GM18502 (cell line): ENCODE data around the gene NCAPH2.

Source experiments
- ATAC-seq: cut with Tn5 transposase; IDR thresholded peaks from one replicate; pipeline ENCODE4 v1.9.1; 2021; ENCODE audit warnings: mild to moderate bottlenecking; ENCODE audit not compliant: unreplicated experiment, poor library complexity

The NCAPH2 gene

DNA sequence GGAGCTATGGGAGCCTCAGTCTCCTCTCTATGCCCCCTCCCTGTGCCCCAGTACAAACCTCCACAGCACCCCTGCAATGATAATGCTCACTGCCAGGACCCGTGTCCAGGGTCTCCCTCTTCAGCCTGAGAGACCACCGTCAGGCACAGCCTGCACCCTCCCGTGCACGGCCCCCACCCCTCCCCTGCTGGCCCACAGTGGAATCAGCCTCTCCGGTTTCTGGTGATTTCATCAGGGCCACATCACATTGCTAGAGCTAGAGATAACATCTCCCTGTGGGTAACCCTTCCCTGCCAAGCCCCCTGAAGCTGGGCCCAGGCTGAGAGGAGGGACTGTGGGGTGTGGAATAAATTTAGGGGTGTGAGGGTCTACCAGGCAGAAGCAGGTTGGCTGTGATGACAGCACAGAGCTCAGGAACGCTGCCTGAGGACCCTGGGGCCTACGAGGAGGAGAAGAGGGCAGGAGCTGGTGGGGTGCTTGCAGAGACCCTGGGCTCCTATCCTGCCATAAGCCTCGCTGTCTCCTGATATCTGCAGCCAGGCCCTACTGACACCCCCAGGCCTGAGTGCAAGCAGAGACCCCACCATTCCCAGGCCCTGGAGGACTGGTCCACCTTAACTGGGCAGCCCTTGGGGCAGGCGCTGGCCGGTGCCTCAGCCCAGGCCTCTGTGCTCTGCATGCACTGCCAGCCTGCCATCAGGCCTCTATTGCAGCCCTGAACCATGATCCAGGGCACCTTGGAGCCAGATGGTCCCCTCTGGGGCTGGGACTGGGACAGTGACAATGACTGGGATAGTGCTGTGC is 37.7 kb downstream of the NCAPH2 start, which contains the start of gene KLHDC7B:
Gene KLHDC7B (plus strand): TSS at position 378 of the 804 bp plus-strand sequence. CDS start 345 bp downstream, at position 723.
- ATAC-seq = no peak

DNA sequence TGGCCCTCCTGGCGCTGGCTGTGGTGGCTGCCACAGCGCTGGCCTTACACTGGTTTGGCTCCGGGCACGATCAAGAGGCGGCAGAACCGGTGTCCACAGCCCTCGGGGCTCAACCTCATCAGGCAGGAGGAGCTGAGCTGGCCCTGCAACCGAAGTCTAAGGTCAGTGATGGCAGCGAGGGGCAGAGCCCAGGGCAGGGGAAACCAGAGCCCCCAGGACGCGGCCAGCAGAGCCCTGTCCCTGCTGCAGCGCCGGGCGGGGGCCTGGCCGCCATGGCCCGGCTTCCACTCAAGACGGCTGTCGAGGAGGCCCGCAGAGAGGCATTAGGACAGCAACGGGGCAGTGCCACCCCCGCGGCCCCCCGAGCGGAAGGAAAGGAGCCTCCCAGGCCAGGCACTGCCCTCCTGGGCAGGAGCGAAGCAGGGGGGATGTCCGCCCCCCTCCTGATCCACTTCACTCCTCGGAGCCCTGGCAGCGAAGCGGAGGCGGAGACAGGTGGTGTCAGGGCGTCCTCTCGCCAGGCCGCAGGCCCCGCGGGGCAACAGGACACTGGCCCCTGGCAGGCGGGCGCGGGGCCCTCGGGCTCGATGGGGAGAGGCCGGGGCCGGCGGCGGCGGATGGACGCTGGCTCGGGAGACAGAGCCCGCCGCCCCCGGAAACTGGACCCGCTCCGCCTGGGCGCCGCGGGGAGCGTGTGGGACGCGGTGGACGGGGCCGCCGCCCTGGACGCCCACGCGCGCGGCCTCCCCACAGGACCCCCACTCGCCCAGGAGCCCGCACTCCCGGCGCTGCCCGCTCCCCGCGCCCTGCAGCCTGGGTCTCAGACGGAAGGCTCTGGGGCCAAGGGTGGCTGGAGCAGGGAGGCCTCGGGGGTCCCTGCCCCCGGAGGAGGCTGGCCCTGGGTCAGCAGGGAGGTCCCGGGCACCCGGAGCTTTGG is 38.6 kb downstream of the NCAPH2 start:
- no peak for ATAC-seq

DNA sequence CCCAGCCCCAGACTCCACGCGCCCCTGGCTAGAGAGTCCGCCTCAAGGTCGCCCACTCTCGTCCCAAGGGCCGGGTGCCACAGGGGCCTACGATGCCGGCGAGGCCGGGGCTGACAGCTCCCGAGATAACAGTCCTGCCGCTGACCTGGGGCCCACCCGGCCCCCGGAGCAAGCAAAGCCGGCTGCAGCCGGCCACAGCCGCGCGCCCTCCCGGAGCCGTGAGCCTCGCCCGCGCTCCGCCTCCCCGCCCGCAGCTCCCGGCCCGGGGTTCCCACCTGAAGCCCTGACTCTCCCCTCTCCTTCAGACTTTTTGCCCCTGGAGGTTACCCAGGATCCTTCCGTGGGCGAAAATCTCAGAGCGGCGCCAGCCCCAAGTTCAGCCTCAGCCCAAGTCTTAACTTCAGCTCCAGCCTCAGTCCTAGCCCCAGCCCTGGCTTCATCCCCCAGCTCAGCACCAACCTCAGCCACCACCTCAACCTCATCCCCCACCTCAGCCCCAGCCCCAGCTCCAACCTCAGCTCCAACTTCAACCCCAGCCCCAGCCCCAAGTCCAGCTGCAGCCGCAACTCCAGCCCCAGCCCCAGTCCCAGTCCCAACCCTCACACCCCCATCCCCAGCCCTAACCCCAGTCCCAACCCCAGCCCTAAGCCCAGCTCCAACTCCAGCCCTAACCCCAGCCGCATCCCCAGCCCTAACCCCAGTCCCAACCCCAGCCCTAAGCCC is 39.4 kb downstream of the NCAPH2 start:
- ATAC-seq = no peak

DNA sequence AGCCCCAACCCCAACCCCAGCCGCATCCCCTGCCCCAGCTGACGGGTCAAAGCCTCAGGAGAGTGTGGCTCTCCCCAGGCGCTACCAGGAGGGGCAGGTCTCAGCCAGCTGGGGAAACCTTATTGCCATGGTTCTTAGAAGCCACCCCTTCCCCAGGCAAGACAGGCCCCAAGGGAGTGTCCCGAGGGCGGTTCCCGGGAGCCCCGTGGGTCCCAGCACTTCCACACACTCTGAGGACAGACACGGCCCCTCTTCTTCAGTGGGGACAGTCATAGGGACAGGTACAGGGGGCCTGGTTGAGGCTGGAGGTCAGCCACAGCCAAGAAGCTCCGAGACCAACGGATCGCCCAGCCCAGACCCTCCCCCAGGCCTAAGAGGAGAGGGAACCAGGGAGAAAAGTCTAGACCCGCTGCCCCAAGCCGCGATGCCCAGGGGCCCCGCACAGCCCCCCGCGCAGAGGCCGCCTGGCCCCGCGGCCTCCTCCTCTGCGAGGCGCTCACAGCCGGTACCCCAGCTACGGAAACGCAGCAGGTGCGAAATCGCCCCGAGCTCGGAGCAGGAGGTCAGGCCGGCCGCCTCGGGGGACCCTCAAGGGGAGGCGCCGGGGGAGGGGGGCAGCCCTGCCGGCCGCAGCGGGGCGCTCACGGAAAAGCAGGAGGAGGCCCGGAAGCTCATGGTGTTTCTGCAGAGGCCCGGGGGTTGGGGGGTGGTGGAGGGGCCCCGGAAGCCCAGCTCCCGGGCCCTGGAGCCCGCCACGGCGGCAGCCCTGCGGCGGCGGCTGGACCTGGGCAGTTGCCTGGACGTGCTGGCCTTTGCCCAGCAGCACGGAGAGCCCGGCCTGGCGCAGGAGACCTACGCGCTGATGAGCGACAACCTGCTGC is 40.3 kb downstream of the NCAPH2 start:
- no peak for ATAC-seq

DNA sequence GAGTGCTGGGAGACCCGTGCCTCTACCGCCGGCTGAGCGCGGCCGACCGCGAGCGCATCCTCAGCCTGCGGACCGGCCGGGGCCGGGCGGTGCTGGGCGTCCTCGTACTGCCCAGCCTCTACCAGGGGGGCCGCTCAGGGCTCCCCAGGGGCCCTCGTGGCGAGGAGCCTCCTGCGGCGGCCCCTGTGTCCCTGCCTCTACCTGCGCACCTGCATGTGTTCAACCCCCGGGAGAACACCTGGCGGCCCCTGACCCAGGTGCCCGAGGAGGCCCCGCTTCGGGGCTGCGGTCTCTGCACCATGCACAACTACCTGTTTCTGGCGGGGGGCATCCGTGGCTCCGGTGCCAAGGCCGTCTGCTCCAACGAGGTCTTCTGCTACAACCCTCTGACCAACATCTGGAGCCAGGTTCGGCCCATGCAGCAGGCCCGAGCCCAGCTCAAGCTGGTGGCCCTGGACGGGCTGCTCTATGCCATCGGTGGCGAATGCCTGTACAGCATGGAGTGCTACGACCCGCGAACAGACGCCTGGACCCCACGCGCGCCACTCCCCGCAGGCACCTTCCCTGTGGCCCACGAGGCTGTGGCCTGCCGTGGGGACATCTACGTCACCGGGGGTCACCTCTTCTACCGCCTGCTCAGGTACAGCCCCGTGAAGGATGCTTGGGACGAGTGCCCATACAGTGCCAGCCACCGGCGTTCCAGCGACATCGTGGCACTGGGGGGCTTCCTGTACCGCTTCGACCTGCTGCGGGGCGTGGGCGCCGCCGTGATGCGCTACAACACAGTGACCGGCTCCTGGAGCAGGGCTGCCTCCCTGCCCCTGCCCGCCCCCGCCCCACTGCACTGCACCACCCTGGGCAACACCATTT is 41.1 kb downstream of the NCAPH2 start:
- no peak for ATAC-seq

DNA sequence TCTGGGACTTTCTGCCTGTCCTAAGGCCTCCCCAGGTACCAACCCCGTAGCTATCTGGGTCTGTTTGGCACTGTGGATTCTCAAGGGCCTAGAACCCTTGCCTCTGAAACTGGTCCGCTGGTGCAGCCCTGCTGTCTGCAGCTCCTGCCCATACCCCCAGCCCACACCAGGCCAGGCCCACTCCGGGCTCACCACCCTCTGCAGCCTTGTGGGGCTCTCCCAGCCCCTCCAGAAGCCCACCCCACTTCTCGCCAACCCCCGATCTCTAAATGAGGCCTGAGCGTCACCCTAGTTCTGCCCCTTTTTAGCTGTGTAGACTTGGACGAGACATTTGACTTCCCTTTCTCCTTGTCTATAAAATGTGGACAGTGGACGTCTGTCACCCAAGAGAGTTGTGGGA is 42.4 kb downstream of the NCAPH2 start:
- ATAC-seq = no peak

DNA sequence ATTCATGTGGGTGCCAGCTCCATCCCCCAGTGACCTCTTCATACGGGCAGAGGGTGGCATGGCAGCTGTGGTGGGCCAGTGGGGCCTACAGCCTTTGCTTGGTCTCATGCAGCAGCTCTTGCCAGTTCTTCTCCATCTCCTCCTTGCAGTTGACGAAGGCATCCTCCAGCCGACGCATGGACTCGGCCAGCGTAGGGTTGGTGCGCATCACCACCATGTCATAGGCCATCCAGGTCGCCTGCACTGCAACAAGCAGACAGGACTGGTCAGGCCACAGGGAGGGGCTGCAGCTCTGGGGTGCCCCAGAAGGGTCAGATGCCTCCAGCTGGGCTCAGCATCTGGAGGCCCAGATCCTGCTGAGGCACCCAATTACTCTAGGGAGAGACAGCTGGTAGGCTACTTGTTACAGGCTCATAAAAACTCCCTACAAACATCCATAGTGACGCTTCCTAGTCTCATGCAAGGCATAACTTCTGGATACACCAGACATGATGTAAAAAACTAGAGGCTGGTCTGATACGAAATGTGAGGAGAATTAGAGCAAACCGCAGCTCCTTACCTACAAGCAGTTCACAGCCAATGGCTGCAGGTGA is 43.2 kb downstream of the NCAPH2 start:
- ATAC-seq = no peak

DNA sequence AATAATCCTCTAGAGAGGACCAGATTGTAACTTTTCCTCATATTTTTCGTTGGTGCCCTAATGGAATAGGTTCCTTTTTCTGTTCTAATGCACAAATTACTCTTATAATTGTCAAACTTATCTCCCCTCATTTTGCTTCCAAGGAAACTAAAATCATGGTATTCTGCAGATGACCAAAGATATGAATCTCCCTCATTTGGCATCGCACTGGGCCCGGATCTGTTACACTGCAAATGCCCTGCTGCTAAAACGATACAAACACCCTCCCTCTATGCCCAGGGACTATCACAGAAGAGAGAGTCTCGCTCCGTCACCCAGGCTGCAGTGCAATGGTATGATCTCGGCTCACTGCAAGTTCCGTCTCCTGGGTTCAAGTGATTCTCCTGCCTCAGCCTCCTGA is 45.3 kb downstream of the NCAPH2 start:
- ATAC-seq = no peak

DNA sequence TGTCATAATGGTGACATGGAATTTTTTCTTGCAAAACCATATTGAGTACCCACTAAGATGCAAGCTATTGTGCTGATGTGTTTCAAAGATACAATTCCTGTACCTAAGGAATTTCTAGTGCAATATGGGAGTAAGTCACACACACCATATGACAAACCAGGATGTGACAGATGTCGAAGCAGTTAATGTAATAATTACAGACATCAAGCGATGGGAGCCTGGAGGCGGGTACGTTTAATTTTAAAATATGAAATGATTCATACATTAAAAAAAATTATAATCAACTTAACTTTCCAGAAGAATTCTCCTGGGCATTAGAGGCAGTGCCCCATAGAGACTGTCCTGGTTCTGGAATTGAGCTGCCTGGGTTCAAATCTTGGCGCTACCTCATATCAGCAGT is 48.7 kb downstream of the NCAPH2 start:
- no peak for ATAC-seq

DNA sequence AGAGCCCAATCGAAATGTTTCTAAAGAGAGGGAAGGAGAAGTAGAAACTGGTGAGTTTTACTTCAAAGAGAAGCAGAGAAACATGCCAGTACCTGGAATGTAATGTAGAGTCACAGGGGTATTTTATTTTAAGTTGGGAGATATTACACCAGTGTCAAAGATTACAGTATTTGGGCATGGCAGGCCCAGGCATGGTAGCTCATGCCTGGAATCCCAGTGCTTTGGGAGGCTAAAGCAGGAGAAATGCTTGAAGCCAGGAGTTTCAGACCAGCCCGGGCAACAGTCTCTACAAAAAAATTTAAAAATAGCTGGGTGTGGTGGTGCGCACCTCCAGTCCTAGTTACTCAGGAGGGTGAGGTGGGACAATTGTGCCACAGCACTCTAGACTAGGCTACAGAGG is 52.0 kb downstream of the NCAPH2 start:
- ATAC-seq = no peak

DNA sequence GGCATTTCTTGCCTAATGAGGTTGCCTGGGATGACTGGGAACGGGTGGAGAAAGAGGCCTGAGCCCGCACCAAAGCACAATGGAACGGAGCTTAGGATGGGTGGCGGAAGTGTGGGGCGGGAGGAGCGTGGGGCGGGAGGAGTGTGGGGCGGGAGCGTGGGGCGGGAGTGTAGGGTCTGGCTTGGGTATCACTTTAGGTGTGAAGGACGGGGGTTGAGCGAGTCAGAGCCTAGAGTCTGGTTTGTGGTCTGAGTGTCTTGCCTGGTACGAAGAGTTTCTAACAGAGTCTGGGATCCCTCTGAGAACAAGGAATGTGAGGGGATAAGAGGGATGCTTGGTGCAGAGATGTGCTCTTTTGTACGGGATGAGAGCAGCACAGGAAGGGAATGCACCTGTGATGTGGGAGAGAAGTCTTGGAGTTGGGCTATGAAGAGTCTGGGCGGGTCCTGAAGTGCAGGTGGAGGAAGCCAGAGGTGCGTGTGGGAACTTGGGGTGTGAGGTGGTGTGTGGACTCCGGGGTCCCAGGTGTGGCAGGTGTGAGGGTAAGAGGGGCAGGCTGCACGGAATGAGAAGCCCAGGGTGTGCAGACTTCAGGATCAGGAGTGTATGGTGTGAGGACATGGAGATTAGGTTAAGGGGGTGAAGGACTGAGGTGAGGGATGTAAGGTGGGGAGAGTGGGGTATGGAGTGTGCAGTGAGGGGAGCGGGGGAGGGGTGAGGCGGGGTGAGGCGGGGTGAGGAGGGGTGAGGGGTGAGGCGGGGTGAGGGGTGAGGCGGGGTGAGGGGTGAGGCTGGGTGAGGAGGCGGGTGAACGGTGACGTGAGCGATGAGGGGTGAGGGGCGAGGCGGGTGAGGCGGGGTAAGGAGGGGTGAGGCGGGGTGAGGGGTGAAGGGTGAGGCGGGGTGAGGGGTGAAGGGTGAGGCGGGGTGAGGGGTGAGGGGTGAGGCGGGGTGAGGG is 53.7 kb downstream of the NCAPH2 start:
- ATAC-seq = no peak

DNA sequence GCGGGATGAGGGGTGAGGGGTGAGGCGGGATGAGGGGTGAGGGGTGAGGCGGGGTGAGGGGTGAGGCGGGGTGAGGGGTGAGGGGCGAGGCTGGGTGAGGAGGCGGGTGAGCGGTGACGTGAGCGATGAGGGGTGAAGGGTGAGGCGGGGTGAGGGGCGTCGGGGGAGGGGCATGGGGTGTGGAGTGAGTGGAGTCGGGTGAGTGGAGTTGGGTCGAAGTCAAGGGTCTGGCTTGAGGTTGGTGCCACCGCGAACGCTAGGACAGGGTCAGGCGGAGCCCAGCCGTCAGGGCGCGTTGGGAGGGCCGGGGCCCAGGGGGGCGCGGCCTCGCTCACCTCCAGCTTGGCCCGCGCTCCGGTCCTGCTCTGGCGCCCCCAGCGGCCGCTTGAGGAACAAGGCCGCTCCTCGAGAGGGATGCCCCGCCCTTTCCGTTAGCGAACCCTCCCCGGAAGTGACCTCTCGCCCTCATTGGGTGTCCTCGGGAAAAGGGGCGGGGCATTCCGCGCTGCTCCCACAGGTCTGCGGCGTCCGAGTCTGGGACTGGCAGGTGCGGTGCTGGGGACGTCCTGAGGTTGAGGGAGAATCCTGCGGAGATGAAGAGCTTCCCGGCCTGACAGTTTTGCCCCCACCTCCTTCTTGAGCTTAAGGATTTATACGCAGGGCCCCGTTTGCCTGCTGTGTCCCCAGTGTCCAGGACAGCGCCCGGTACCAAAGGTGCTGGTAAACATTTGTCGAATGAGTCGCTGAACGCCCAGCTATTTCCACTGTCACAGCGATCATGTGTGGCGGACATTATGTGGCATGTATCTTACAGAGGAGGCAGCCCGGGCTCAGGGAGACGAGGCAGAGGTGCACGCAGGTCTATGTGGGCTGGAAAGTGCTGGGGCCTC is 54.7 kb downstream of the NCAPH2 start, which contains the start of gene SYCE3:
Gene SYCE3 (minus strand): TSS at position 397 of the 890 bp plus-strand sequence. CDS start 6,514 bp downstream, outside the sequence.
- ATAC-seq = peak; percentile 93

DNA sequence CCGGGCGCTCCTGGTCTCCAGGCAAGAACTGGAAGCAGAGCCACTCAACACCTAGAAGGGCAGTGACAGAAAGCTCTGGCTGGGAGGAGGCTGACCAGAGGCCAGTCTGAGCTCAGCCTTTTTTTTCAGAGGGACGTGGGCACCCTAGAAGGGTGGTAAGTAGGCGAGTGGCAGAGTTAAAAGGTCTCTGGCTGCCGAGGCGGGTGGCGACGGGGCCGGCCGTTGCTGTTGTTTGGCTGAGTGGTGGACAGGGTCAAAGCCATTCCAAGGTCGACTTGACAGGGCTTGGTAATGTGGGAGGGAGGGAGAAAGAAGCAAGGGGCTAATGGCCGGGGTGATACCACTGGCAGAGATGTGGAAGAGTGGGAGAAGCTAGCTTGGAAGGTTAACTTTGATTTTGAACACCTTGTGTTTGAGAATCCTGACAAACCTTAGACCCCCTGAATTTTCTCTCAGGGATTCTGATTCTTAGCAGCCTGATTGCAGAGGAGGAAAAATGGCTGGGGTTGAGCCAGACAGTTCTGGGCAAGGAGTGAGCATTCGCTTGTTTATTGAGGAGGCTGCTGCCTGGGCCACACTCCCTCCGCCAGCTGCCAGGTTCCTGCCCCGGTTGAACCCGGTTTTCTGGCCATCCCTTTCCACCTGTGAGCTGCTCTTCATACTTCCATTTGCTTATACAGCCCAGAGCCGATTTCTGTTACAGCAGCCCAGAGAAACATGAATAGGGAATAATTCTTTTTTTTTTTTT is 55.6 kb downstream of the NCAPH2 start:
- no peak for ATAC-seq

DNA sequence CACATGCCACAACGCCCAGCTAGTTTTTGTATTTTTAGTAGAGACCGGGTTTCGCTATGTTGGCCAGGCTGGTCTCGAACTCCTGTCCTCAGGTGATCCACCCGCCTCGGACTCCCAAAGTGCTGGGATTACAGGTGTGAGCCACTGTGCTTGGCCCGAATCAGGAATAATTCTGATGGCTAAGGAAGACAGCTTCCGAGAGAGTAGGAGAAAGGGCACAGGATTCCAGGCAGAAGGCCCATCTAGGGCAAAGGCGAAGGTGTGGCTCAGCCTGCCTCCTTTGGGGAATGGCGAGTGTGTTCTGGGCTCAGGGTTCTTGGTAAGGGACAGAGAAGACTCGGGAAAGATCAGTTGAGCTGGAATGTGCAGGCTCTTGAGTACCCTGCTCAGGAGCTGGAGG is 56.3 kb downstream of the NCAPH2 start:
- no peak for ATAC-seq

DNA sequence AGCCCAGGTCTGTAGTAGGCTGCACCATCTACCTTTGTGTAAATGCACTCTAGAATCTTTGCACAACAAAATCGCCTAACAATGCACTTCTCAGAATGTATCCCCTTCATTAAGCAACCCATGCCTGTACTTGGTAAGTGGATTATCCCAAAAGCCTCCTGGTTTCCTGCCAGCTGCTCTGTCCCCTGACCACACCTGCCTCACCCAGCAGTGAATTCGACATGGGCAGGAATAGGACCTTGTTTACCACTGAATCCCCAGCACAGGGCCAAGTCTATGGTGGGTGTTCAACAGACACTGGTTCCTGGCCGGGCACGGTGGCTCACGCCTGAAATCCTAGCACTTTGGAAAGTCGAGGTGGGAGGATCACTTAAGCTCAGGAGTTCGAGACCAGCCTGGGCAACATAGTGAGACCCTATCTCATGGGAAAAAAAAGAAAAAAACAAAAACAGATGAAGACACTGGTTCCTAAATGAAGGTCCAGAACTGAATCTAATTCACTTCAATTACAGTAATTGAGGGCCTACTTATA is 59.8 kb downstream of the NCAPH2 start:
- no peak for ATAC-seq
